Measurements from ENCODE around the gene B3GAT3.
A peak's percentile ranks its signal among the peaks of the same experiment; 100 is the strongest.
"Not testable (repeated sequence)": the region's sequence is repeated elsewhere in the genome, so short reads cannot be mapped to it uniquely, and the experiment has no call there.

The B3GAT3 gene

GRCh38 chr11:62645671-62645945, 23.8 kb upstream of the B3GAT3 start:
- DNase-seq = no peak

- DNase-seq = no peak
Measured at GRCh38 chr11:62644220-62644619, 22.4 kb upstream of the B3GAT3 start.

GRCh38 chr11:62632492-62632891, 10.7 kb upstream of the B3GAT3 start:
- DNase-seq = no peak

GRCh38 chr11:62627713-62628112, 5.9 kb upstream of the B3GAT3 start:
- no peak for DNase-seq

GRCh38 chr11:62622476-62623089, 797 bp upstream of the B3GAT3 start:
- DNase-seq = no peak

GRCh38 chr11:62621027-62621566, 689 bp downstream of the B3GAT3 start:
- DNase-seq = no peak

- DNase-seq = not testable (repeated sequence)
Measured at GRCh38 chr11:62616957-62617356, 4.8 kb downstream of the B3GAT3 start.

- no peak for DNase-seq
Measured at GRCh38 chr11:62615521-62615920, 6.3 kb downstream of the B3GAT3 start.

GRCh38 chr11:62614275-62614674, 7.5 kb downstream of the B3GAT3 start:
- DNase-seq = no peak

- no peak for DNase-seq
Measured at GRCh38 chr11:62613291-62613778, 8.5 kb downstream of the B3GAT3 start.

- peak; percentile 80 for DNase-seq
Measured at GRCh38 chr11:62612366-62613290, 9.2 kb downstream of the B3GAT3 start, which contains the start of the genes EML3 and ROM1. Gene EML3 (minus strand): TSS chr11:62612775. CDS start chr11:62612457, 318 bp downstream. Gene ROM1 (plus strand): TSS chr11:62613257. CDS start chr11:62613282, 25 bp downstream.

- DNase-seq = peak; percentile 53
Measured at GRCh38 chr11:62611705-62612365, 10.0 kb downstream of the B3GAT3 start.

- DNase-seq = no peak
Measured at GRCh38 chr11:62610814-62611704, 10.7 kb downstream of the B3GAT3 start.

- DNase-seq = no peak
Measured at GRCh38 chr11:62610403-62610802, 11.4 kb downstream of the B3GAT3 start.

- DNase-seq = no peak
Measured at GRCh38 chr11:62608776-62609175, 13.0 kb downstream of the B3GAT3 start.

GRCh38 chr11:62607714-62608113, 14.1 kb downstream of the B3GAT3 start:
- no peak for DNase-seq

GRCh38 chr11:62605902-62606301, 15.9 kb downstream of the B3GAT3 start:
- DNase-seq = no peak

- DNase-seq = no peak
Measured at GRCh38 chr11:62605467-62605866, 16.3 kb downstream of the B3GAT3 start.

GRCh38 chr11:62604460-62605120, 17.2 kb downstream of the B3GAT3 start:
- no peak for DNase-seq

- DNase-seq = no peak
Measured at GRCh38 chr11:62603776-62604299, 17.9 kb downstream of the B3GAT3 start.

- no peak for DNase-seq
Measured at GRCh38 chr11:62603072-62603408, 18.7 kb downstream of the B3GAT3 start.

Data from HCEC 1CT (cell line).